Measurements from ENCODE around the gene MAPK8IP2. TPM values are rescaled to one million over a fixed set of nuclear protein-coding genes. Genes with fewer than 3 reads are reported as not detected.

Gene MAPK8IP2
- polyA plus RNA-seq, 1 donor (not counting 4 experiments of a cell fraction or from before 2014, with no cell fraction given): 0.29 TPM

GRCh38 chr22:50620593-50621355 is 20.2 kb downstream of the MAPK8IP2 start:
- Histone ChIP-seq H3K4me3 (ENCODE audit: control insufficient read depth in 2 of 3, extremely low read depth in 1 of 3, insufficient read depth in 2 of 3, low read depth in 1 of 3, low read length in 3 of 3) (peak overlapping the region; percentile 14 to 68 (median 62)), H3K27ac (ENCODE audit: control insufficient read depth, insufficient read depth, low read length) (peak overlapping the region; percentile 76), H3K36me3 (ENCODE audit: control insufficient read depth in 2 of 2, extremely low read depth in 1 of 2, insufficient read depth in 2 of 2, low read length in 2 of 2) (peaks cover 0 to 4% of the 10 kb centered on the region in 2 experiments), H3K27me3 (ENCODE audit: control insufficient read depth, extremely low read depth, insufficient read depth, low read length) (no peaks in the 10 kb centered on the region), H3K9me1 (ENCODE audit: control insufficient read depth, extremely low read depth, insufficient read depth, low read length) (no peaks in the 10 kb centered on the region), H2AFZ (ENCODE audit: control insufficient read depth, low read length) (peak overlapping the region; percentile 58), H3K9me3 (ENCODE audit: control insufficient read depth, low read depth, low read length) (no peaks in the 10 kb centered on the region), H4K20me1 (ENCODE audit: control insufficient read depth, extremely low read depth, insufficient read depth, low read length) (no peaks in the 10 kb centered on the region), H3K79me2 (ENCODE audit: control insufficient read depth, insufficient read depth, low read length) (no peaks in the 10 kb centered on the region), H3K4me1 (ENCODE audit: control insufficient read depth, extremely low read depth, insufficient read depth, low read length) (peaks cover 29% of the 10 kb centered on the region), H3K4me2 (ENCODE audit: control insufficient read depth, extremely low read depth, insufficient read depth, low read depth, low read length) (peak overlapping the region; percentile 99), H3K9ac (ENCODE audit: control insufficient read depth, extremely low read depth, insufficient read depth, low read length) (peak overlapping the region; percentile 72)
- dilution Hi-C loops (cut with MboI; ENCODE audit: extremely low pct_ligation_motif_present, low sequenced_read_pairs): no loop called here
- TF ChIP-seq CTCF (optimal IDR thresholded peaks at IDR 0.05 in 1 of 3, IDR thresholded peaks at IDR 0.05 in 1 of 3, conservative IDR thresholded peaks at IDR 0.05 in 1 of 3; ENCODE audit: extremely low read depth in 1 of 3, insufficient read depth in 2 of 3, low read length in 3 of 3) (peak; percentile 70 to 74 (median 74)), EZH2 (IDR thresholded peaks at IDR 0.05; ENCODE audit: low read length) (no peak)
- peak; percentile 48 for DNase-seq (ENCODE audit: low read depth, low spot score)
- no peak for FAIRE-seq

GRCh38 chr22:50621356-50621880 is 20.8 kb downstream of the MAPK8IP2 start:
- Histone ChIP-seq H3K9me3 (ENCODE audit: control insufficient read depth, low read depth, low read length) (no peaks in the 10 kb centered on the region), H3K9ac (ENCODE audit: control insufficient read depth, extremely low read depth, insufficient read depth, low read length) (peak overlapping the region; percentile 72), H3K79me2 (ENCODE audit: control insufficient read depth, insufficient read depth, low read length) (peaks cover under 1% of the 10 kb centered on the region), H3K4me1 (ENCODE audit: control insufficient read depth, extremely low read depth, insufficient read depth, low read length) (peaks cover 29% of the 10 kb centered on the region), H2AFZ (ENCODE audit: control insufficient read depth, low read length) (peak overlapping the region; percentile 62), H3K27ac (ENCODE audit: control insufficient read depth, insufficient read depth, low read length) (peak overlapping the region; percentile 73), H3K4me3 (ENCODE audit: control insufficient read depth in 2 of 3, extremely low read depth in 1 of 3, insufficient read depth in 2 of 3, low read depth in 1 of 3, low read length in 3 of 3) (peak overlapping the region; percentile 22 to 68 (median 26)), H3K27me3 (ENCODE audit: control insufficient read depth, extremely low read depth, insufficient read depth, low read length) (no peaks in the 10 kb centered on the region), H4K20me1 (ENCODE audit: control insufficient read depth, extremely low read depth, insufficient read depth, low read length) (no peaks in the 10 kb centered on the region), H3K4me2 (ENCODE audit: control insufficient read depth, extremely low read depth, insufficient read depth, low read depth, low read length) (peak overlapping the region; percentile 99), H3K36me3 (ENCODE audit: control insufficient read depth in 2 of 2, extremely low read depth in 1 of 2, insufficient read depth in 2 of 2, low read length in 2 of 2) (peaks cover 0 to 9% of the 10 kb centered on the region in 2 experiments), H3K9me1 (ENCODE audit: control insufficient read depth, extremely low read depth, insufficient read depth, low read length) (no peaks in the 10 kb centered on the region)
- peak; percentile 60 for FAIRE-seq
- no peak for DNase-seq (ENCODE audit: low read depth, low spot score)
- TF ChIP-seq CTCF (optimal IDR thresholded peaks at IDR 0.05 in 1 of 3, IDR thresholded peaks at IDR 0.05 in 1 of 3, conservative IDR thresholded peaks at IDR 0.05 in 1 of 3; ENCODE audit: extremely low read depth in 1 of 3, insufficient read depth in 2 of 3, low read length in 3 of 3) (no peak), EZH2 (IDR thresholded peaks at IDR 0.05; ENCODE audit: low read length) (no peak)
- dilution Hi-C loops (cut with MboI; ENCODE audit: extremely low pct_ligation_motif_present, low sequenced_read_pairs): no loop called here

Measured in keratinocyte (primary cell).